IPS-18c (cell line): ENCODE data around the gene SMYD3.
"Not testable (repeated sequence)": the region's sequence is repeated elsewhere in the genome, so short reads cannot be mapped to it uniquely, and the experiment has no call there.

Experiments
- H3K4me3 ChIP-seq: 2 replicates; pipeline ENCODE4 v1.7.0; 2013; ENCODE audit warnings: low read depth, mild to moderate bottlenecking, low read length, moderate library complexity; ENCODE audit not compliant: insufficient read depth
- H3K9me3 ChIP-seq: one replicate; pipeline ENCODE4 v1.6.1; 2013; ENCODE audit warnings: mild to moderate bottlenecking, low read length, moderate library complexity; ENCODE audit not compliant: control insufficient read depth, insufficient read depth

The SMYD3 gene

GRCh38 chr1:245990315-245991022, 516.6 kb downstream of the SMYD3 start:
- Histone ChIP-seq H3K4me3 (no peak overlapping the region), H3K9me3 (peaks cover 3% of the 10 kb centered on the region)

- H3K4me3 ChIP-seq = no peak overlapping the region
Measured at GRCh38 chr1:245988393-245989078, 518.5 kb downstream of the SMYD3 start.

GRCh38 chr1:245987997-245988392, 519.1 kb downstream of the SMYD3 start:
- H3K4me3 ChIP-seq = no peak overlapping the region
- H3K9me3 ChIP-seq = peaks cover 3% of the 10 kb centered on the region

More at GRCh38 chr1:245988393-245989078, 518.5 kb downstream of the SMYD3 start:
- peaks cover 3% of the 10 kb centered on the region for H3K9me3 ChIP-seq

- H3K9me3 ChIP-seq = peaks cover 3% of the 10 kb centered on the region
- H3K4me3 ChIP-seq = no peak overlapping the region
Measured at GRCh38 chr1:245987577-245987976, 519.5 kb downstream of the SMYD3 start.

- Histone ChIP-seq H3K9me3 (peaks cover 3% of the 10 kb centered on the region), H3K4me3 (no peak overlapping the region)
Measured at GRCh38 chr1:245987219-245987545, 519.9 kb downstream of the SMYD3 start.

- Histone ChIP-seq H3K4me3 (no peak overlapping the region), H3K9me3 (peaks cover 3% of the 10 kb centered on the region)
Measured at GRCh38 chr1:245986404-245987218, 520.5 kb downstream of the SMYD3 start.

GRCh38 chr1:245984390-245985155, 522.5 kb downstream of the SMYD3 start:
- no peak overlapping the region for H3K4me3 ChIP-seq
- H3K9me3 ChIP-seq = peaks cover 3% of the 10 kb centered on the region

- peaks cover 3% of the 10 kb centered on the region for H3K9me3 ChIP-seq
- no peak overlapping the region for H3K4me3 ChIP-seq
Measured at GRCh38 chr1:245983294-245983967, 523.6 kb downstream of the SMYD3 start.

- no peak overlapping the region for H3K4me3 ChIP-seq
- no peaks in the 10 kb centered on the region for H3K9me3 ChIP-seq
Measured at GRCh38 chr1:245979589-245979988, 527.5 kb downstream of the SMYD3 start.

- H3K4me3 ChIP-seq = no peak overlapping the region
- no peaks in the 10 kb centered on the region for H3K9me3 ChIP-seq
Measured at GRCh38 chr1:245978915-245979314, 528.2 kb downstream of the SMYD3 start.

- Histone ChIP-seq H3K4me3 (no peak overlapping the region), H3K9me3 (no peaks in the 10 kb centered on the region)
Measured at GRCh38 chr1:245972476-245972875, 534.6 kb downstream of the SMYD3 start.

GRCh38 chr1:245971711-245972085, 535.4 kb downstream of the SMYD3 start:
- H3K9me3 ChIP-seq = no peaks in the 10 kb centered on the region
- H3K4me3 ChIP-seq = no peak overlapping the region

- not testable (repeated sequence) for H3K4me3 ChIP-seq, H3K9me3 ChIP-seq
Measured at GRCh38 chr1:245971076-245971710, 535.9 kb downstream of the SMYD3 start.

GRCh38 chr1:245969283-245969682, 537.8 kb downstream of the SMYD3 start:
- no peak overlapping the region for H3K4me3 ChIP-seq
- H3K9me3 ChIP-seq = no peaks in the 10 kb centered on the region

GRCh38 chr1:245968775-245969174, 538.3 kb downstream of the SMYD3 start:
- no peak overlapping the region for H3K4me3 ChIP-seq
- no peaks in the 10 kb centered on the region for H3K9me3 ChIP-seq

GRCh38 chr1:245965398-245965797, 541.7 kb downstream of the SMYD3 start:
- Histone ChIP-seq H3K4me3 (no peak overlapping the region), H3K9me3 (no peaks in the 10 kb centered on the region)
